PC-3 (cell line): ENCODE results near the gene FAM163B. TPM values are rescaled to one million over a fixed set of nuclear protein-coding genes. Genes with fewer than 3 reads are reported as not detected.

Experiments used
- ATAC-seq: fragments of 200-7000 bp; cut with Tn5 transposase; 2 replicates; pipeline ENCODE4 v1.9.1; 2020; ENCODE audit warnings: mild to moderate bottlenecking, moderate library complexity
- BruUV-seq: library from RNA; stranded (reverse); fragments of 400-500 nt; replicated peaks from 2 replicates; lab custom pipeline; 2021; lab: Mats Ljungman, UMichigan
- CTCF ChIA-PET: fragments of 300-600 bp; sonication (Branson Sonifier 250); formaldehyde crosslinking; loops from one replicate; lab custom pipeline; 2022; ENCODE audit warnings: antibody characterized with exemption; lab: Charles Lee
- POLR2A ChIA-PET: fragments of 300-600 bp; sonication (Branson Sonifier 250); formaldehyde crosslinking; loops from one replicate; lab custom pipeline; 2022; ENCODE audit warnings: antibody characterized with exemption; ENCODE audit not compliant: unreplicated experiment; lab: Charles Lee
- DNase-seq: peaks from one replicate; pipeline ENCODE4 v3.0.0-alpha.2; 2015
- H2AFZ ChIP-seq: fragments of 300-600 bp; sonication (generic); 2 replicates; pipeline ENCODE4 v1.6.0; 2016; ENCODE audit warnings: antibody characterized with exemption, low read length
- H3F3A ChIP-seq: fragments of 300-600 bp; sonication (generic); one replicate; pipeline ENCODE4 v1.6.0; 2017; ENCODE audit warnings: antibody characterized with exemption, low read length, control low read depth, mild to moderate bottlenecking; ENCODE audit not compliant: unreplicated experiment
- H3K27ac ChIP-seq: fragments of 300-600 bp; sonication (generic); 2 replicates; pipeline ENCODE4 v1.5.1; 2016; ENCODE audit warnings: mild to moderate bottlenecking, low read length
- H3K27me3 ChIP-seq: fragments of 300-600 bp; sonication (generic); 2 replicates; pipeline ENCODE4 v1.6.1; 2016; ENCODE audit warnings: low read length, mixed read lengths
- H3K36me3 ChIP-seq: fragments of 300-600 bp; sonication (generic); 2 replicates; pipeline ENCODE4 v1.6.1; 2016; ENCODE audit warnings: low read depth, mixed run types, low read length, mixed read lengths
- H3K4me1 ChIP-seq: fragments of 300-600 bp; sonication (generic); 2 replicates; pipeline ENCODE4 v1.5.1; 2016; ENCODE audit warnings: low read length; ENCODE audit not compliant: insufficient read depth
- H3K4me2 ChIP-seq: fragments of 300-600 bp; sonication (generic); 2 replicates; pipeline ENCODE4 v1.6.0; 2016; ENCODE audit warnings: low read length
- H3K4me3 ChIP-seq: fragments of 300-600 bp; sonication (generic); 2 replicates; pipeline ENCODE4 v1.5.1; 2016; ENCODE audit warnings: mild to moderate bottlenecking, low read length, mixed read lengths
- H3K79me2 ChIP-seq: fragments of 300-600 bp; sonication (generic); 2 replicates; pipeline ENCODE4 v1.6.1; 2017; ENCODE audit warnings: low read length, mixed read lengths
- H3K9ac ChIP-seq: fragments of 300-600 bp; sonication (generic); 2 replicates; pipeline ENCODE4 v1.6.0; 2016; ENCODE audit warnings: mild to moderate bottlenecking, low read length
- H3K9me2 ChIP-seq: fragments of 300-600 bp; sonication (generic); replicated peaks from 2 replicates; pipeline ENCODE4 v1.6.1; 2016; ENCODE audit warnings: mixed run types, low read length, mixed read lengths
- H3K9me3 ChIP-seq: fragments of 300-600 bp; sonication (generic); 2 replicates; pipeline ENCODE4 v1.6.1; 2016; ENCODE audit warnings: low read length, mixed read lengths
- H4K20me1 ChIP-seq: fragments of 300-600 bp; sonication (generic); 2 replicates; pipeline ENCODE4 v1.6.1; 2016; ENCODE audit warnings: low read length, mixed read lengths
- EZH2 ChIP-seq: fragments of 300-600 bp; sonication (generic); IDR thresholded peaks from one replicate; pipeline ENCODE4 v1.6.1; 2017; ENCODE audit warnings: antibody characterized with exemption, mild to moderate bottlenecking, low read length; ENCODE audit not compliant: unreplicated experiment
- EZH2phosphoT487 ChIP-seq: fragments of 300-600 bp; sonication (generic); IDR thresholded peaks from 2 replicates; pipeline ENCODE4 v1.6.1; 2018; ENCODE audit warnings: mild to moderate bottlenecking, antibody characterized with exemption, low read length, borderline replicate concordance
- intact Hi-C: fragments of 100-400 bp; cut with micrococcal nuclease; formaldehyde crosslinking; loops from 2 replicates; pipeline ENCODE4 v1.9.0; 2023
- total RNA-seq: library from RNA; depleted of rRNA; stranded (reverse); fragments of >200 nt; gene quantifications from 2 replicates; pipeline ENCODE4 v1.2.3, GENCODE V29; 2014
- TF ChIP-seq, protein P1 (sequence below): fragments of 300-600 bp; sonication (generic); conservative IDR thresholded peaks from 2 replicates; pipeline ENCODE4 v1.5.1; 2017; ENCODE audit warnings: antibody characterized with exemption, low read depth, mild to moderate bottlenecking, low read length

FAM163B gene
- total RNA-seq, 1 experiment from 2014 or later: not detected

DNA sequence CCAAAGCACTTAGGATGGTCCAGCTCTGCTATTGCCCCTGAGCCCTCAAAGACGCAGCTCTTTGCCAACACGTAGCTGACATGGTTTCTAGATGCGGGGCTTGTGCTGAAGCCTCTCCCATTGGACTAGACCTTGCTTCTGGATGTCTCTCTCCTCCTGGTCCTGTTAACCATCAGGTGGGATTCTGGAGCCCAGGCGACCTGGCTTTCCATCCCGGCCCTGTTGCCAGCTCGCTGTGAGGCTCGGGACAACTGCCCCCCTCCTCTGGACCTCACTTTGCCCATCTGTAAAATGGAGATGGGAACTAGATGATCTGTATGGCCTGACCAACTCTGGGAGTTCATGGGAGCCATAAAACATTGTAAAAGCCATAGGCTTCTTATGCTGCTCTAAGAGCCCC, 31.0 kb upstream of the FAM163B start:
- H3K27me3 ChIP-seq: 0 out of 2 replicates have a peak, but pooled peaks cover 8% of the 10 kb centered on the region
- H3K4me3 ChIP-seq: no peak overlapping the region
- no peak overlapping the region for H3K4me2 ChIP-seq
- no peak for ATAC-seq
- BruUV-seq: no TSS peak
- H3K9me3 ChIP-seq: no peaks in the 10 kb centered on the region
- H4K20me1 ChIP-seq: no peaks in the 10 kb centered on the region
- intact Hi-C loops: no loop called here
- CTCF ChIA-PET: no interaction called here
- no peak for DNase-seq
- no peaks in the 10 kb centered on the region for H3F3A ChIP-seq
- no peaks in the 10 kb centered on the region for H3K9me2 ChIP-seq
- H2AFZ ChIP-seq: no peak overlapping the region
- H3K36me3 ChIP-seq: no peaks in the 10 kb centered on the region
- POLR2A ChIA-PET: no interaction called here
- H3K79me2 ChIP-seq: no peaks in the 10 kb centered on the region
- H3K27ac ChIP-seq: no peak overlapping the region
- H3K4me1 ChIP-seq: no peaks in the 10 kb centered on the region
- TF ChIP-seq, protein P1, sequence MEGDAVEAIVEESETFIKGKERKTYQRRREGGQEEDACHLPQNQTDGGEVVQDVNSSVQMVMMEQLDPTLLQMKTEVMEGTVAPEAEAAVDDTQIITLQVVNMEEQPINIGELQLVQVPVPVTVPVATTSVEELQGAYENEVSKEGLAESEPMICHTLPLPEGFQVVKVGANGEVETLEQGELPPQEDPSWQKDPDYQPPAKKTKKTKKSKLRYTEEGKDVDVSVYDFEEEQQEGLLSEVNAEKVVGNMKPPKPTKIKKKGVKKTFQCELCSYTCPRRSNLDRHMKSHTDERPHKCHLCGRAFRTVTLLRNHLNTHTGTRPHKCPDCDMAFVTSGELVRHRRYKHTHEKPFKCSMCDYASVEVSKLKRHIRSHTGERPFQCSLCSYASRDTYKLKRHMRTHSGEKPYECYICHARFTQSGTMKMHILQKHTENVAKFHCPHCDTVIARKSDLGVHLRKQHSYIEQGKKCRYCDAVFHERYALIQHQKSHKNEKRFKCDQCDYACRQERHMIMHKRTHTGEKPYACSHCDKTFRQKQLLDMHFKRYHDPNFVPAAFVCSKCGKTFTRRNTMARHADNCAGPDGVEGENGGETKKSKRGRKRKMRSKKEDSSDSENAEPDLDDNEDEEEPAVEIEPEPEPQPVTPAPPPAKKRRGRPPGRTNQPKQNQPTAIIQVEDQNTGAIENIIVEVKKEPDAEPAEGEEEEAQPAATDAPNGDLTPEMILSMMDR: no peak
- no peak for TF ChIP-seq EZH2
- no peak for TF ChIP-seq EZH2phosphoT487
- no peak overlapping the region for H3K9ac ChIP-seq

DNA sequence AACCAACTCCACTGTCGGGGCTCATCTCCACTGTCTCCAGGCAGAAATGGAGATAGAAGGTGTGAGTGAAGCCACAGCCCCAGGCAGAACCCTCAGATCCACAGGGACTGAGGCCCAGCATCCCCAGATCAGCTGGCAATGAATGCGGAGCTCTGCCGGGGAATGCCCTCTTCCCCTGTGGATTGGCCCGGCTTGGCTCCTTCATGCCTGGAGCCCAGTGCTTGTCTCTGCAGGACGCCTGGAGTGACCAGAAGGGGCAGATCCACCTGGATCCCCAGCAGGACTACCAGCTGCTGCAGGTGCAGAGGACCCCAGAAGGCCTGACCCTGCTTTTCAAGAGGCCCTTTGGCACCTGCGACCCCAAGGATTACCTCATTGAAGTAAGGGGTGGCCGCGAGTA, 30.4 kb upstream of the FAM163B start:
- Histone ChIP-seq H3K79me2 (no peaks in the 10 kb centered on the region), H3K4me3 (no peak overlapping the region), H3K27ac (no peak overlapping the region), H3K36me3 (no peaks in the 10 kb centered on the region), H4K20me1 (no peaks in the 10 kb centered on the region), H3K9ac (no peak overlapping the region), H2AFZ (no peak overlapping the region), H3K9me2 (no peaks in the 10 kb centered on the region), H3K4me2 (no peak overlapping the region), H3F3A (no peaks in the 10 kb centered on the region), H3K27me3 (0 out of 2 replicates have a peak, but pooled peaks cover 4% of the 10 kb centered on the region), H3K9me3 (no peaks in the 10 kb centered on the region), H3K4me1 (no peaks in the 10 kb centered on the region)
- POLR2A ChIA-PET: no interaction called here
- DNase-seq: no peak
- TF ChIP-seq, protein P1: no peak
- no peak for TF ChIP-seq EZH2
- no peak for TF ChIP-seq EZH2phosphoT487
- intact Hi-C loops: no loop called here
- no TSS peak for BruUV-seq
- no peak for ATAC-seq
- CTCF ChIA-PET: no interaction called here

DNA sequence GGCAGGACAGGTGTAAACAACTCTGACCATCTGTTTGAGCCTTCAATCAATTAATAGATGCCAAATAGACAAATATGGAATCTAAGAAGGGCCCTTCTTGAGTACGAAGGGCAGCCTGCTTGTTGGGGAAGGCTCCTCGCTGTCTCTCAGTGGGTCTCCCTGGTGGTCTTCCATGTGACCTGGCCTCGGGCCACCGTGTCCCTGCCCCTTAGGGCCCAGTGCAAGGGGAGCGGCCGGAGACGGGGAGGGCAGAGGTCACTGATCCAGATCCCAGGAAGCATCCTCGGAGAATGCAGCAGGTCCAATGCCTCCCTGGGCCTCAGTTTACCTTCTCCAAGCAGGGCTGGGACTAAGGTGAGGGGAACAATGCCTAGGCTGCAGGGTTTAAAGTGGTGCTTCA, 29.5 kb upstream of the FAM163B start:
- Histone ChIP-seq H3K4me3 (no peak overlapping the region), H3K36me3 (no peaks in the 10 kb centered on the region), H3F3A (no peaks in the 10 kb centered on the region), H2AFZ (no peak overlapping the region), H3K27me3 (0 out of 2 replicates have a peak, but pooled peaks cover 4% of the 10 kb centered on the region), H3K9me3 (no peaks in the 10 kb centered on the region), H3K4me1 (no peaks in the 10 kb centered on the region), H3K9ac (no peak overlapping the region), H4K20me1 (no peaks in the 10 kb centered on the region), H3K4me2 (no peak overlapping the region), H3K9me2 (no peaks in the 10 kb centered on the region), H3K79me2 (no peaks in the 10 kb centered on the region), H3K27ac (no peak overlapping the region)
- TF ChIP-seq EZH2: no peak
- no peak for TF ChIP-seq EZH2phosphoT487
- TF ChIP-seq, protein P1: no peak
- BruUV-seq: no TSS peak
- ChIA-PET POLR2A (no interaction called here), CTCF (no interaction called here)
- ATAC-seq (no peak), DNase-seq (no peak)
- intact Hi-C loops: no loop called here
